Endodermal cell (in vitro differentiated cells): ENCODE results near the gene MIA. TPM values are rescaled to one million over a fixed set of nuclear protein-coding genes. Genes with fewer than 3 reads are reported as not detected.
A peak's percentile ranks its signal among the peaks of the same experiment; 100 is the strongest.

Experiments used
- DNase-seq: peaks from one replicate; pipeline ENCODE4 v3.0.0-alpha.2; 2017
- H3K27ac ChIP-seq: 2 replicates; pipeline ENCODE4 v1.5.1; 2013; ENCODE audit warnings: mild to moderate bottlenecking, low read depth, low read length, moderate library complexity
- H3K27me3 ChIP-seq: 2 replicates; pipeline ENCODE4 v1.6.1; 2013; ENCODE audit warnings: mild to moderate bottlenecking, low read length, moderate library complexity; ENCODE audit not compliant: insufficient read depth, control insufficient read depth, poor library complexity, severe bottlenecking
- H3K36me3 ChIP-seq: 2 replicates; pipeline ENCODE4 v1.7.0; 2013; ENCODE audit warnings: mild to moderate bottlenecking, low read length, moderate library complexity; ENCODE audit not compliant: control insufficient read depth, insufficient read depth
- H3K4me1 ChIP-seq: one replicate; pipeline ENCODE4 v1.7.0; 2013; ENCODE audit warnings: low read length; ENCODE audit not compliant: control insufficient read depth, insufficient read depth
- H3K4me3 ChIP-seq: 2 replicates; pipeline ENCODE4 v1.5.1; 2013; ENCODE audit warnings: mild to moderate bottlenecking, low read length, moderate library complexity
- H3K9ac ChIP-seq: 2 replicates; pipeline ENCODE4 v1.6.1; 2013; ENCODE audit warnings: mild to moderate bottlenecking, low read length, moderate library complexity; ENCODE audit not compliant: poor library complexity, severe bottlenecking; ENCODE audit errors: extremely low read depth
- H3K9me3 ChIP-seq: 2 replicates; pipeline ENCODE4 v1.6.1; 2013; ENCODE audit warnings: mild to moderate bottlenecking, low read length, moderate library complexity; ENCODE audit not compliant: control insufficient read depth
- H3K27ac Mint-ChIP-seq: 2 replicates; pipeline ENCODE4 v1.8.0; 2020; ENCODE audit warnings: mixed read lengths
- H3K27me3 Mint-ChIP-seq: 2 replicates; pipeline ENCODE4 v1.8.0; 2021; ENCODE audit warnings: mild to moderate bottlenecking, mixed read lengths; ENCODE audit not compliant: insufficient read depth
- H3K36me3 Mint-ChIP-seq: 2 replicates; pipeline ENCODE4 v1.8.0; 2020; ENCODE audit warnings: low read depth, mixed read lengths
- H3K4me1 Mint-ChIP-seq: 2 replicates; pipeline ENCODE4 v1.8.0; 2020; ENCODE audit warnings: mixed read lengths
- H3K4me3 Mint-ChIP-seq: 2 replicates; pipeline ENCODE4 v1.8.0; 2020; ENCODE audit warnings: mild to moderate bottlenecking, moderate library complexity, mixed read lengths
- H3K9me3 Mint-ChIP-seq: 2 replicates; pipeline ENCODE4 v1.8.0; 2020; ENCODE audit warnings: mild to moderate bottlenecking, mixed read lengths
- CTCF ChIP-seq: fragments of 200-600 bp; sonication (generic); conservative IDR thresholded peaks from 2 replicates; pipeline ENCODE4 v1.5.0; 2021; ENCODE audit warnings: antibody characterized with exemption, mild to moderate bottlenecking
- WGBS, 2 experiments: methylation state at CpG; one replicate each; pipeline versions ENCODE4 v1.1.5 to v1.1.7; 2013; ENCODE audit warnings: missing lambda C conversion rate in 2 of 2, mixed read lengths in 1 of 2; ENCODE audit not compliant: insufficient coverage in 1 of 2, insufficient read length in 1 of 2; 5-methylcytosine and 5-hydroxymethylcytosine counted together
- total RNA-seq, 2 donors: library from RNA; stranded (reverse); fragmentation: NEBNext Ultra II Directional in 1 of 2; extraction: Animal tissue kit (Norgen Biotek cat#: 25700) in 1 of 2; gene quantifications; 2 replicates in 1 of 2; 3 replicates in 1 of 2; pipeline ENCODE4 v1.2.1, GENCODE V29; 2021

MIA gene
- total RNA-seq, 2 donors from 2014 or later, result not detected

GRCh38 chr19:40791996-40792395 lies 16.7 kb downstream of the MIA start:
- Mint-ChIP-seq H3K27me3 (no peaks in the 10 kb centered on the region), H3K4me1 (no peaks in the 10 kb centered on the region), H3K9me3 (no peaks in the 10 kb centered on the region), H3K4me3 (no peak overlapping the region), H3K27ac (no peak overlapping the region), H3K36me3 (peaks cover 20% of the 10 kb centered on the region)
- Histone ChIP-seq H3K27me3 (no peaks in the 10 kb centered on the region), H3K4me1 (no peaks in the 10 kb centered on the region), H3K27ac (peak overlapping the region; percentile 2), H3K4me3 (no peak overlapping the region), H3K36me3 (peaks cover 4% of the 10 kb centered on the region), H3K9me3 (no peaks in the 10 kb centered on the region), H3K9ac (no peak overlapping the region)
- 89% methylated on average over 3 of the region's 3 CpGs for WGBS, 2 experiments
- DNase-seq, result no peak
- TF ChIP-seq CTCF, result no peak

DNA sequence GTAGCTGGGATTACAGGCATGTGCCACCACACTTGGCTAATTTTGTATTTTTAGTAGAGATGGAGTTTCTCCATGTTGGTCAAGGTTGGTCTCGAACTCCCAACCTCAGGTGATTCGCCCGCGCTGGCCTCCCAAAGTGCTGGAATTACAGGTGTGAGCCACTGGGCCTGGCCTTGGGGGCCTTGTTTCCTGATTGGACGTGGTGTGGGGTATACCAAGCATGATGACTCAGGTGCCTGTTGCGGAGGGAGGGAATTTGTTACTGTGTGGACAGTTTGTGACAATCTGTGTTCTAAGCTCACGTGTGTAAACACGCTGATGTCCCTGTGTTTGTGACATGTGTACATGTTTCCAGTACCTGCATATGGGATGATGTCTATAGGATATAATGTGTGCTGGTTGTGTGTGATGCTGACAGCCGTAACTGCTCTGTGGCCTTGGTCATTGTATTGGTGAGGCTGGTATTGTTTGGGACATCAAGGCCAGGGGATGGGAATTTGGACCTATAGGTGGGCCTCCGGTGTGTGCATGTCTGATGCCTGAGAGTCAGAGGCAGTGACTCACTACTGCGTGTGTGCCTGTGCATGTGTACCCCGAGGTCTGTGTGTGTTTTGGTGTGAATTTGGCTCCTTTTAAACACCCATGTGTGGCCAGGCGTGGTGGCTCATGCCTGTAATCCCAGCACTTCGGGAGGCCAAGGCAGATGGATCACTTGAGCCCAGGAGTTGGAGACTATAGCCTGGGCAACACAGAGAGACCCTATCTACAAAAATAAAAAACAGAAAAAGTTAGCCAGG lies 22.0 kb downstream of the MIA start:
- Histone ChIP-seq H3K27me3 (no peaks in the 10 kb centered on the region), H3K4me3 (no peak overlapping the region), H3K27ac (no peak overlapping the region), H3K4me1 (peaks cover 13% of the 10 kb centered on the region), H3K9me3 (no peaks in the 10 kb centered on the region), H3K9ac (no peak overlapping the region), H3K36me3 (peaks cover 26% of the 10 kb centered on the region)
- H3K9me3 Mint-ChIP-seq, result no peaks in the 10 kb centered on the region
- H3K4me1 Mint-ChIP-seq, result peaks cover 21% of the 10 kb centered on the region
- no peak for TF ChIP-seq CTCF
- no peaks in the 10 kb centered on the region for H3K27me3 Mint-ChIP-seq
- no peak overlapping the region for H3K4me3 Mint-ChIP-seq
- H3K27ac Mint-ChIP-seq, result peak overlapping the region; percentile 17
- 94% methylated on average over 5 to 14 of the region's 14 CpGs for WGBS, 2 experiments
- H3K36me3 Mint-ChIP-seq, result peaks cover 20% of the 10 kb centered on the region
- no peak for DNase-seq

- Mint-ChIP-seq H3K9me3 (no peaks in the 10 kb centered on the region), H3K27me3 (no peaks in the 10 kb centered on the region), H3K4me3 (peak overlapping the region; percentile 91), H3K36me3 (peaks cover 26% of the 10 kb centered on the region), H3K4me1 (peaks cover 28% of the 10 kb centered on the region), H3K27ac (peak overlapping the region; percentile 100)
- Histone ChIP-seq H3K27me3 (no peaks in the 10 kb centered on the region), H3K36me3 (peaks cover 31% of the 10 kb centered on the region), H3K9ac (peak overlapping the region; percentile 90), H3K4me3 (peak overlapping the region; percentile 89), H3K4me1 (peaks cover 17% of the 10 kb centered on the region), H3K27ac (peak overlapping the region; percentile 77), H3K9me3 (no peaks in the 10 kb centered on the region)
- peak; percentile 94 for DNase-seq
- 17 to 21% methylated on average over 12 to 28 of the region's 28 CpGs for WGBS, 2 experiments
- peak; percentile 67 for TF ChIP-seq CTCF
Observed at GRCh38 chr19:40797963-40798682, 22.8 kb downstream of the MIA start.
